GM21526 (cell line): ENCODE measurements around the gene CMKLR1.
A peak's percentile ranks its signal among the peaks of the same experiment; 100 is the strongest.

Source experiments
- ATAC-seq: cut with Tn5 transposase; IDR thresholded peaks from one replicate; pipeline ENCODE4 v1.9.1; 2021; ENCODE audit warnings: moderate library complexity; ENCODE audit not compliant: unreplicated experiment, low FRiP score

The CMKLR1 gene

GRCh38 chr12:108340037-108340436 lies 926 bp upstream of the CMKLR1 start:
- ATAC-seq = no peak

GRCh38 chr12:108337235-108338223 lies 1.6 kb downstream of the CMKLR1 start:
- ATAC-seq = peak; percentile 40

GRCh38 chr12:108335349-108336119 lies 3.6 kb downstream of the CMKLR1 start:
- ATAC-seq = peak; percentile 56

GRCh38 chr12:108333898-108334699 lies 5.0 kb downstream of the CMKLR1 start:
- ATAC-seq = no peak

GRCh38 chr12:108332791-108333382 lies 6.2 kb downstream of the CMKLR1 start:
- ATAC-seq = no peak

GRCh38 chr12:108328420-108328819 lies 10.7 kb downstream of the CMKLR1 start:
- ATAC-seq = no peak

- no peak for ATAC-seq
These were observed 11.3 kb downstream of the CMKLR1 start for GRCh38 chr12:108327621-108328344.

- no peak for ATAC-seq
These were observed 12.8 kb downstream of the CMKLR1 start for GRCh38 chr12:108326254-108326750.

- no peak for ATAC-seq
These were observed 13.6 kb downstream of the CMKLR1 start for GRCh38 chr12:108325549-108325948.

GRCh38 chr12:108325018-108325358 lies 14.1 kb downstream of the CMKLR1 start:
- ATAC-seq = no peak

- ATAC-seq = no peak
These were observed 14.6 kb downstream of the CMKLR1 start for GRCh38 chr12:108324351-108325017.

GRCh38 chr12:108323581-108323980 lies 15.5 kb downstream of the CMKLR1 start:
- no peak for ATAC-seq

- ATAC-seq = no peak
These were observed 16.1 kb downstream of the CMKLR1 start for GRCh38 chr12:108322998-108323397.

- ATAC-seq = no peak
These were observed 17.4 kb downstream of the CMKLR1 start for GRCh38 chr12:108321688-108322087.

- peak; percentile 52 for ATAC-seq
These were observed 18.4 kb downstream of the CMKLR1 start for GRCh38 chr12:108320507-108321293.

GRCh38 chr12:108319277-108320234 lies 19.6 kb downstream of the CMKLR1 start:
- no peak for ATAC-seq
